H1 (cell line): ENCODE measurements around the gene RPL38. TPM values are rescaled to one million over a fixed set of nuclear protein-coding genes. Genes with fewer than 3 reads are reported as not detected.

Source experiments
- CHD1 ChIP-seq: IDR thresholded peaks from 2 replicates; pipeline ENCODE4 v1.6.1; 2012; ENCODE audit warnings: low read depth, low read length, improper control_type of control experiment
- CREB1 ChIP-seq: IDR thresholded peaks from 2 replicates; pipeline ENCODE4 v1.6.1; 2012; ENCODE audit warnings: inconsistent platforms
- JUN ChIP-seq: IDR thresholded peaks from 2 replicates; pipeline ENCODE4 v1.6.1; 2011; ENCODE audit warnings: low read depth, mild to moderate bottlenecking, improper control_type of control experiment, low read length
- POU5F1 ChIP-seq: IDR thresholded peaks from 2 replicates; pipeline ENCODE4 v1.6.1; 2011; ENCODE audit warnings: low read depth, mild to moderate bottlenecking, low read length, moderate library complexity
- RFX5 ChIP-seq: IDR thresholded peaks from 2 replicates; pipeline ENCODE4 v1.6.1; 2011; ENCODE audit warnings: low read depth, low read length, improper control_type of control experiment, borderline replicate concordance
- RNF2 ChIP-seq: fragments of 200-900, 300-1000 bp; sonication (generic); IDR thresholded peaks from 2 replicates; pipeline ENCODE4 v1.7.1; 2016; ENCODE audit warnings: borderline replicate concordance, low read depth, mild to moderate bottlenecking, antibody characterized with exemption, low read length; ENCODE audit not compliant: poor library complexity, severe bottlenecking; ENCODE audit errors: missing control alignments
- TAF7 ChIP-seq: optimal IDR thresholded peaks from 2 replicates; pipeline ENCODE3; 2011; ENCODE audit warnings: low read depth, mild to moderate bottlenecking, inconsistent platforms, low read length, moderate library complexity, borderline replicate concordance
- polyA plus RNA-seq, 7 experiments: library from polyadenylated mRNA; depleted of rRNA in 3 of 7; stranded (reverse) in 5 of 7; unstranded in 2 of 7; fragments of >200 nt in 5 of 7; fragments of 200-250 nt in 2 of 7; gene quantifications; 1 replicate in 5 of 7; 2 replicates in 1 of 7; 4 replicates in 1 of 7; pipeline versions ENCODE4 v1.2.1 to v1.2.3, GENCODE V29; 2011 to 2013; ENCODE audit warnings: missing spikeins in 2 of 7, mixed read lengths in 2 of 7
- total RNA-seq: library from RNA; stranded (reverse); fragmentation: NEBNext Ultra II Directional; extraction: Animal tissue kit (Norgen Biotek cat#: 25700); gene quantifications from 2 replicates; pipeline ENCODE4 v1.2.1, GENCODE V29; 2021
- TF ChIP-seq, protein P1 (sequence below): fragments of 300-600 bp; sonication (generic); IDR thresholded peaks from 2 replicates; pipeline ENCODE4 v1.7.1; 2012; ENCODE audit warnings: low read length, moderate library complexity, mild to moderate bottlenecking, inconsistent platforms; ENCODE audit not compliant: insufficient replicate concordance
- TF ChIP-seq, protein P2 (sequence below), 3 experiments: IDR thresholded peaks; 1 replicate in 2 of 3; 2 replicates in 1 of 3; pipeline versions ENCODE4 v1.5.1 to v1.6.1; 2011; ENCODE audit warnings: low read length in 3 of 3, mild to moderate bottlenecking in 3 of 3, inconsistent platforms in 2 of 3, low read depth in 1 of 3, moderate library complexity in 1 of 3; ENCODE audit not compliant: insufficient read depth in 1 of 3; ENCODE audit errors: control extremely low read depth in 1 of 3

The RPL38 gene
- total and polyA plus RNA-seq, 2 of the 8 experiments (the other 6 are each of a cell fraction or from before 2014, with no cell fraction given) = 412 to 1,195 TPM

DNA sequence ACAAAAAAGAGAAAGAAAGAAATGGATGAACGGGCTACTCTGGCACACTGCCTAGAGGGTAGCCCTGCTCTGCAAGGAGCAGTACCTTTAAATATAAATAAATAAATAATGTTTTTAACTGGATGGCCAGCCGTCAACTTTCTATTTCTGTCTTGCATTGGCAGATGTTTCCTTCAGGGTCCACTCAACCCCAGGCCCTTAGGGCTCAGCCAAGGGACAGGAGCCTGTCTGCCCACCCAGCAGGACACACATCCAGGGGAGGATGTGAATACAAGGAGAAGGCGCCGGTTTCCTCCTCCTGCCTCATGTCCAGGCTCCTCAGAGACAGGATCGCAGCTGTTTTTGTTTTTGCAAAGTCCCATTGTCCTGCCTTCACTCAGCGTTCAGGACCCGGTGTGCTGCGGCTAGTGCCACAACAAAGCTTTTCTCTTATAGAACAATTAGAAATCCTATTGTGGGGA lies 32.5 kb downstream of the RPL38 start (continued):
- TF ChIP-seq, protein P1, sequence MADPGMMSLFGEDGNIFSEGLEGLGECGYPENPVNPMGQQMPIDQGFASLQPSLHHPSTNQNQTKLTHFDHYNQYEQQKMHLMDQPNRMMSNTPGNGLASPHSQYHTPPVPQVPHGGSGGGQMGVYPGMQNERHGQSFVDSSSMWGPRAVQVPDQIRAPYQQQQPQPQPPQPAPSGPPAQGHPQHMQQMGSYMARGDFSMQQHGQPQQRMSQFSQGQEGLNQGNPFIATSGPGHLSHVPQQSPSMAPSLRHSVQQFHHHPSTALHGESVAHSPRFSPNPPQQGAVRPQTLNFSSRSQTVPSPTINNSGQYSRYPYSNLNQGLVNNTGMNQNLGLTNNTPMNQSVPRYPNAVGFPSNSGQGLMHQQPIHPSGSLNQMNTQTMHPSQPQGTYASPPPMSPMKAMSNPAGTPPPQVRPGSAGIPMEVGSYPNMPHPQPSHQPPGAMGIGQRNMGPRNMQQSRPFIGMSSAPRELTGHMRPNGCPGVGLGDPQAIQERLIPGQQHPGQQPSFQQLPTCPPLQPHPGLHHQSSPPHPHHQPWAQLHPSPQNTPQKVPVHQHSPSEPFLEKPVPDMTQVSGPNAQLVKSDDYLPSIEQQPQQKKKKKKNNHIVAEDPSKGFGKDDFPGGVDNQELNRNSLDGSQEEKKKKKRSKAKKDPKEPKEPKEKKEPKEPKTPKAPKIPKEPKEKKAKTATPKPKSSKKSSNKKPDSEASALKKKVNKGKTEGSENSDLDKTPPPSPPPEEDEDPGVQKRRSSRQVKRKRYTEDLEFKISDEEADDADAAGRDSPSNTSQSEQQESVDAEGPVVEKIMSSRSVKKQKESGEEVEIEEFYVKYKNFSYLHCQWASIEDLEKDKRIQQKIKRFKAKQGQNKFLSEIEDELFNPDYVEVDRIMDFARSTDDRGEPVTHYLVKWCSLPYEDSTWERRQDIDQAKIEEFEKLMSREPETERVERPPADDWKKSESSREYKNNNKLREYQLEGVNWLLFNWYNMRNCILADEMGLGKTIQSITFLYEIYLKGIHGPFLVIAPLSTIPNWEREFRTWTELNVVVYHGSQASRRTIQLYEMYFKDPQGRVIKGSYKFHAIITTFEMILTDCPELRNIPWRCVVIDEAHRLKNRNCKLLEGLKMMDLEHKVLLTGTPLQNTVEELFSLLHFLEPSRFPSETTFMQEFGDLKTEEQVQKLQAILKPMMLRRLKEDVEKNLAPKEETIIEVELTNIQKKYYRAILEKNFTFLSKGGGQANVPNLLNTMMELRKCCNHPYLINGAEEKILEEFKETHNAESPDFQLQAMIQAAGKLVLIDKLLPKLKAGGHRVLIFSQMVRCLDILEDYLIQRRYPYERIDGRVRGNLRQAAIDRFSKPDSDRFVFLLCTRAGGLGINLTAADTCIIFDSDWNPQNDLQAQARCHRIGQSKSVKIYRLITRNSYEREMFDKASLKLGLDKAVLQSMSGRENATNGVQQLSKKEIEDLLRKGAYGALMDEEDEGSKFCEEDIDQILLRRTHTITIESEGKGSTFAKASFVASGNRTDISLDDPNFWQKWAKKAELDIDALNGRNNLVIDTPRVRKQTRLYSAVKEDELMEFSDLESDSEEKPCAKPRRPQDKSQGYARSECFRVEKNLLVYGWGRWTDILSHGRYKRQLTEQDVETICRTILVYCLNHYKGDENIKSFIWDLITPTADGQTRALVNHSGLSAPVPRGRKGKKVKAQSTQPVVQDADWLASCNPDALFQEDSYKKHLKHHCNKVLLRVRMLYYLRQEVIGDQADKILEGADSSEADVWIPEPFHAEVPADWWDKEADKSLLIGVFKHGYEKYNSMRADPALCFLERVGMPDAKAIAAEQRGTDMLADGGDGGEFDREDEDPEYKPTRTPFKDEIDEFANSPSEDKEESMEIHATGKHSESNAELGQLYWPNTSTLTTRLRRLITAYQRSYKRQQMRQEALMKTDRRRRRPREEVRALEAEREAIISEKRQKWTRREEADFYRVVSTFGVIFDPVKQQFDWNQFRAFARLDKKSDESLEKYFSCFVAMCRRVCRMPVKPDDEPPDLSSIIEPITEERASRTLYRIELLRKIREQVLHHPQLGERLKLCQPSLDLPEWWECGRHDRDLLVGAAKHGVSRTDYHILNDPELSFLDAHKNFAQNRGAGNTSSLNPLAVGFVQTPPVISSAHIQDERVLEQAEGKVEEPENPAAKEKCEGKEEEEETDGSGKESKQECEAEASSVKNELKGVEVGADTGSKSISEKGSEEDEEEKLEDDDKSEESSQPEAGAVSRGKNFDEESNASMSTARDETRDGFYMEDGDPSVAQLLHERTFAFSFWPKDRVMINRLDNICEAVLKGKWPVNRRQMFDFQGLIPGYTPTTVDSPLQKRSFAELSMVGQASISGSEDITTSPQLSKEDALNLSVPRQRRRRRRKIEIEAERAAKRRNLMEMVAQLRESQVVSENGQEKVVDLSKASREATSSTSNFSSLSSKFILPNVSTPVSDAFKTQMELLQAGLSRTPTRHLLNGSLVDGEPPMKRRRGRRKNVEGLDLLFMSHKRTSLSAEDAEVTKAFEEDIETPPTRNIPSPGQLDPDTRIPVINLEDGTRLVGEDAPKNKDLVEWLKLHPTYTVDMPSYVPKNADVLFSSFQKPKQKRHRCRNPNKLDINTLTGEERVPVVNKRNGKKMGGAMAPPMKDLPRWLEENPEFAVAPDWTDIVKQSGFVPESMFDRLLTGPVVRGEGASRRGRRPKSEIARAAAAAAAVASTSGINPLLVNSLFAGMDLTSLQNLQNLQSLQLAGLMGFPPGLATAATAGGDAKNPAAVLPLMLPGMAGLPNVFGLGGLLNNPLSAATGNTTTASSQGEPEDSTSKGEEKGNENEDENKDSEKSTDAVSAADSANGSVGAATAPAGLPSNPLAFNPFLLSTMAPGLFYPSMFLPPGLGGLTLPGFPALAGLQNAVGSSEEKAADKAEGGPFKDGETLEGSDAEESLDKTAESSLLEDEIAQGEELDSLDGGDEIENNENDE = no peak
- TF ChIP-seq JUN (no peak), CREB1 (no peak), RNF2 (no peak), TAF7 (no peak), POU5F1 (no peak), CHD1 (no peak), RFX5 (no peak)
- TF ChIP-seq, protein P2, sequence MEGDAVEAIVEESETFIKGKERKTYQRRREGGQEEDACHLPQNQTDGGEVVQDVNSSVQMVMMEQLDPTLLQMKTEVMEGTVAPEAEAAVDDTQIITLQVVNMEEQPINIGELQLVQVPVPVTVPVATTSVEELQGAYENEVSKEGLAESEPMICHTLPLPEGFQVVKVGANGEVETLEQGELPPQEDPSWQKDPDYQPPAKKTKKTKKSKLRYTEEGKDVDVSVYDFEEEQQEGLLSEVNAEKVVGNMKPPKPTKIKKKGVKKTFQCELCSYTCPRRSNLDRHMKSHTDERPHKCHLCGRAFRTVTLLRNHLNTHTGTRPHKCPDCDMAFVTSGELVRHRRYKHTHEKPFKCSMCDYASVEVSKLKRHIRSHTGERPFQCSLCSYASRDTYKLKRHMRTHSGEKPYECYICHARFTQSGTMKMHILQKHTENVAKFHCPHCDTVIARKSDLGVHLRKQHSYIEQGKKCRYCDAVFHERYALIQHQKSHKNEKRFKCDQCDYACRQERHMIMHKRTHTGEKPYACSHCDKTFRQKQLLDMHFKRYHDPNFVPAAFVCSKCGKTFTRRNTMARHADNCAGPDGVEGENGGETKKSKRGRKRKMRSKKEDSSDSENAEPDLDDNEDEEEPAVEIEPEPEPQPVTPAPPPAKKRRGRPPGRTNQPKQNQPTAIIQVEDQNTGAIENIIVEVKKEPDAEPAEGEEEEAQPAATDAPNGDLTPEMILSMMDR (IDR thresholded peaks at IDR 0.05; ENCODE audit: control extremely low read depth in 1 of 3, insufficient read depth in 1 of 3, low read depth in 1 of 3, low read length in 3 of 3) = no peak
